HK-2 (cell line): Measurements from ENCODE around the gene GGCT.

ENCODE experiments used
- DNase-seq: peaks from one replicate; pipeline ENCODE4 v3.0.0-alpha.2; 2018; ENCODE audit not compliant: unreplicated experiment

The GGCT gene

DNA sequence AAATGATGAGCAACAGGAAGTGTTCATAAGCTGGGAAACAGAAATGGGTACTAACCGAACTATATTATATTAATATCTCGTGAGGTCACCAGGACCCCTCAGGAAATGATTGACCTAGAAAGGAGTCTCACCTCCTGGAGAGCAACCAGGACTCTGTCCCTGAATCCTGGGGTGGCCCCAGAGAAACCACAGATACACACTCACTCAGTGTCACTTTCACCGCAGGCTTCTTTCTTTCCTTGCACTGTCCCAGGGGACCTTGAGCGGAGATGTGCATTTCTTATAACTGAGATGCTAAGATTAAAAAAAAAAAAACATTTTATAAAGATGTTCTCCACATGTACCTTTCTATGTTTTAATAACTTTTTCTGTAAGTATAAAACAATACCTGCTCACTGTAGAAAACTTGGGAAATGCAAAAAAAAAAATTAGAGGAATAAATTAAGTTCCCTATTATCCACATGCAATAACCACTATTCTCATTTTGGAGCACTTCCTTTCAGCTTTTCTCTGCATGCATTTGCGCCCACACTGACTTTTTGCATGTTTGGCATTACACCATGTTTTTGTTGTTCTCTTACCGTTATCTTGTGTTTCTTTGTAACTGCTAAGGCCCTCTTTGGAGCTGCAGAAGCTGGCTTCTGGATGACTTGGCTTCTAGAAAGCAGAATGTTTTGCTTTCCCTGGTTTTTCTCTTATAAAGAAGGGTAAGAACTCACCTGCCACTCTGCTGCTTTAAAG lies 41.1 kb downstream of the GGCT start:
- no peak for DNase-seq

DNA sequence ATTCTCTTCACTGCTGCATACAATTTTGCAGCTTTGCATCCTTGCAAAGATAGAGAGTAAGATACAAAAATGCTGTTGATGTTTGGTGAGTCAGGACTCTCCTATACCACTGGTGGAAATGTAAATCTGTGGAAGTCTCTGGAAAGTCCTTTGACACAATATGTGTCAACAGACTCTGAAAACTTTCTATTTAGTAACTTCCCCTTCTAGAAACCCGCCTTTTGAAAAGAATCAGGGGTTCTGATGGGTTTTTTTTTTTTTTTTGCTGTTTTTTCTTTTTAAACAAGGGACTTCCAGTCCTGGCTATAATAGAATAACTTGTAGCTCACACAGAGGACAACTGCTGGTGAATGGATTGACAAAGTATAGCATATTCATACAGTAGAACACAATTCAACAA lies 42.5 kb downstream of the GGCT start:
- no peak for DNase-seq

DNA sequence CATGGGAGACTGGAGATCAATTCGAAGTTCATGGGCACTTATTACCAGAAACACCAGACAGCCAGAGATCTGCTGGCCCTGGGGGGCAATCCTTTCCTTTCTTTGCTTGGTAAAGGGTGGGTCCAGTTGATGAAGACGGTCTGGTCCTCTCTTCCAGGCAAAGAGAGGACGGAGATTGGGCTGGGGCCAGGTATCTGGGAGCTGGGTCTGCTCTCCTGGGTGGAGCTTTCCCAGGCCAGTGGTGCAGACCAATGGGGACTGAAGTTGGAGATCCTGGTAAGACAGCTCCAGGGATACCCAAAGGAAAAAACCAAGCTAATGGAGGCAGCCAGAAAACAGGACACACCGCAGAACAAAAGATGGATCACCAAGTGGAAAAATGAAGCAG lies 44.4 kb downstream of the GGCT start:
- no peak for DNase-seq

DNA sequence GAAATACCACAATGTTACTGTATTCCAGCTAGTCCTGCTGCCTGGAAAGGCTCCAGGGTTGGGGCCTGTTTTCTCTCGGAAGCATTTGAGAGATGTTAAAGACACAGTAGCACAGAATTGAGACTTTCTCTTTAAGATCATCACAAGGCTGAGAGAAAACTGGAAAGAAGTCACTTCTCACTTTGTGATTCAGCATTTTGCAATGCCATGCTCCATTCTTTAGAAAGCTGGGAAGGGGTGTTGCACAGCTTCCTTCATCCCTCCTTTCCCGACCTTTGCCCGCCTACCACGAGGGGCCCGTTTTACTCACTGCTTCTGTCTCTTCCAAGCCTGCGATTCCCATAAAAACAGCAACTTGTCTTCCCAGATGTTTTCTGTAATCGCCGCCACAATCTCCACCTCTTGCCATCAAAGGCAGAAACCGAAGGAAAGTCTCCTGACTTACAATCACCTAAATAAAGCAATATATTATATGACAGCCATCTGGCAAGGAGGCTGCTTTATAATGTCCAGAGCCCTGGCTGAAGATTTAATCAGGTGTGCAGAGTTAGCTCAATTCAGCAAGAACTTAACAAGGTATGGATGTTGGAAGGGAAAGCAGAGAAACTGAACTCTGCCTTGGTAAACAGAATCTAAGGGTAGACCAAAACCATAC lies 44.9 kb downstream of the GGCT start:
- peak; percentile 26 for DNase-seq

DNA sequence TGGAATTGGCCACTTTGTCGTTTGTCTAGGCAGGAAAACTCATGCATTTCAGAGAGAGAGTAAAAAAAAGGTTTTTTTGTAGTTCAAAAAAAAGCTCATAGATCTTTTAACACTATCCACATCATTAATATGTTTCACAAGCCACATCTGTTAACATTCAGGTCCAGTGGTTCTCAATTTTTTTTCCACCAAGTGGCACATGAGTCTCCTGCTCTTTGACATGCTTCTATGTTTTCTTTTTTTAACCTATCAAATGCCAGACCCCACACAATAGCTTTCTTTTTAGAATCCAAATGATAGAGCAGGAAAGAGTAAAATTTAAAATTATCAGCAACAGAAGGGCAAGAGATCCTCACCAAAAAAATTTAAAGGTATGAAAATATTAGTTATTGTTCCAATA lies 46.3 kb downstream of the GGCT start:
- no peak for DNase-seq

DNA sequence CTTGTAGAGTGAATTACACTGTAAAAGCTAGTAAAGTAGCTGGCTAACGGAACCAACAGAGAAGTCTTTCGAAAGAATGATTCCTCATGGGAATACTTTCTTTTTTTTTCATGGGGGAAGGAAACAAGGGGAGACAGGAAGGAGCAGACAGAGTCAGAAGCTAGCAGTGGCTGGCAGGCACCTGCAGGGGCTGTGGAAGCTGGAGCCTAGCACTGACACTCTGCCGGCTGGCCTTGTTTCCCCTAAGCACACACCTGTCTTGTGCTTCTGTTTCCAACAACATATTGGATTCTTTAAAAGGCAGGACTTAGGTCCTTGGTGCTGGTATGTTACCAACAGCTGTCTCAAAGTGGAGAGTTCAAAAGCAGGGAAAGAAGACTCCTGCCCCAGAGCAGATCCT lies 50.7 kb downstream of the GGCT start:
- no peak for DNase-seq

DNA sequence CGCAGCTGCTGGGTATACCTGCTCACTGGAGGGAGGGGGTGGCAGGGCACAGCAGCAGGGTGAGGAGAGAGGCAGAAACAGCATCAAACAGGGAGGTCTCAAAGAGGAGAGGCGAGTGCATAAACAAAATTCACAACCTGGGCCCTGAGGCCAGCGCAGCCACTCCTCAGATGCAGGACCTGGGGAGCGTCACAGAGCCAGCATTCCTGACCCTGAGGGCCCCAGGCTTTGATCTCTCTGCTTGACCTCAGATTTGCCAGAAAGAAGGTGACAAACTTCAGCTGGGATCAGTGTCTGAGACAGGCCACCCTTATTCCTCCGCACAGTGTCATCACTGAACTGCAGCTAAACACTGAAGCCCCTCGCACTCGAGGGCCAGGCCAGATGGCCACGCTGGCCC lies 51.6 kb downstream of the GGCT start:
- DNase-seq = no peak

DNA sequence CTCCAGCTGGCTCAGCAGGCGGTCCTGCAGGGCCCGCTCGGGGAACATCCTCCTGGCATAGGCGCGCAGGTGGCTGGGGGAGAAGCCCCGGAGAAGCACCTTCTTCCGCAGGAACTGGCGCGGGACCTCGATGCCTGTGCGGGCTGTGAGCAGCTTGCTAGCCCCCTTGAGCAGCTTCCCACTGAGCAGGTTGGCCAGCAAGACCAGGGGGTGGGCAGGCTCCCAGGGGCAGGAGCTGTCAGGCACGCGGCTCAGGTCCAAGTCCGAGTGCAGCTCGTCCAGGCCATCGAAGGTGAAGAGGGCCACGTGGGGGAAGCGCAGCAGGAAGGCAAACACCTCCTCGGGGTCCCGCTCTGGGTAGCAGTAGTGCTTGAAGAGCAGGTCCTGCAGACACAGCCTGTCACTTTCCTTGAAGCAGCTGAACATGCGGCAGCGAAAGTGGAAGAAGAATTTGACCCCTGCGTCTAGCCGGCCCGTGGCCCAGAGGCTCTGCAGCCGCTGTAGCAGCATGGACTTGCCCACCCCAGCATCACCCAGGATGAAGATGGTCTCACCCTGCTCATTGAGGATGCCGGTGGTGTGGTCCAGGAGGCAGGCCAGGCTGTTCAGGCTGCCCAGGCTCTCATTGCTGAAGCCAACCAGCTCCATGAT lies 52.2 kb downstream of the GGCT start:
- no peak for DNase-seq

DNA sequence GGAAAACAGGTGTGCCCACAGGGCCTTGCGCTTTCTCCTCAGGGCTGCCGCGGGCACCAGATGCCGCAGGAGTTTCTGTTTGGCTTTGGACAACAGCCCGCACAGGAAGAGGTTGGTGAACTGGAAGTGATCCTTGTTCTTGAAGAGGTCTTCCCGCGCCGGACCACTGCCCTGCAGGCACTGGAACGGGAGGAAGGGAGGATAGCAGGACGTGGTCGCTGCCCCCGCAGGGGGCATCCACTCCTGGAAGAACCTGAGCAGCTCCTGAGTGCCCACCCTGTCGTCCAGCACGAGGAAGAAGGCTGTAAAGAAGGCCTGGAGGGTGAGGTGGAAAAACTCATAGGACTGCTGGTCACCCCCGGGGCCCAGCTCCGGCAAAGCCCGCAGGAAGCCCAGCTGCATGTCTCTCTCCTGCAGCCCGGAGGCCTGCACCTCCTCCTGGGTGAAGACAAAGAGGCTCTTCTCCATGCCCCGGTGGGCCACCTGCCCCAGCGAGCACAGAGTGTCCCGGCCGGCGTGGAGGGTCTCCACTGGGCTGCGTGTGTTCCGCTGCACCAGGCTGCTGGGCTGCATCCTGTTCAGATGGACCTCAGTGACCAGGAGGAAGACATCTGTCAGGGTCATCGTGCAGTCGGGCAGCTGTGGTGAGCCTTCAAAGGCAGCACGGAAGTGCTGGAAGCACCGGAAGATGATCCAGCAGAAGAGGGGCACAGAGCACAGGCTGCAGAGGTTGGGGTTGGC lies 52.9 kb downstream of the GGCT start:
- DNase-seq = no peak

DNA sequence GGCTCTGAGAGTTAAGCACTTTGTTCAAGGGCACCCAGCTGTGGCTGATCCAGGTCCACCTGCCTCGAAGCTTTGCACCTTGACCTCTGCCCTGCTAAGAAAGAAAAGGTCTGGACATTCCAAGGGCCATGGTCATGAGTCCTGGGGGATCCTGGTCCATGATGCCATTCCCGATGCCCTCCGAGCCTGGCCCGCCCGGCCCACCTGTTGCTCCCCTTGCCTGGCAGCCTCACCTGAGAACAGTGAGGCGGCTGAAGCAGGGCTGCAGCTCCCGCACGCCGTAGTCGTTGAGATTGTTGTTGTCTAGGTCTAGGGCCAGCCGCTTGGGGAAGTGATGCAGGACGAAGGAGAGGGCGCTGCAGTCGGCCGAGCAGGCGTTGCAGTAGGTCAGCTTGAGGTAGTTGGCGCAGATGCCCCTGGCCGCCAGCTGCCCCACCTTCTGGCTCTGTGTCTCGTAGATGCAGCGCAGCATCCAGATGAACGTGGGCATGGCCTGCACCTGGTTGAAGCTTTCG lies 53.6 kb downstream of the GGCT start:
- no peak for DNase-seq

DNA sequence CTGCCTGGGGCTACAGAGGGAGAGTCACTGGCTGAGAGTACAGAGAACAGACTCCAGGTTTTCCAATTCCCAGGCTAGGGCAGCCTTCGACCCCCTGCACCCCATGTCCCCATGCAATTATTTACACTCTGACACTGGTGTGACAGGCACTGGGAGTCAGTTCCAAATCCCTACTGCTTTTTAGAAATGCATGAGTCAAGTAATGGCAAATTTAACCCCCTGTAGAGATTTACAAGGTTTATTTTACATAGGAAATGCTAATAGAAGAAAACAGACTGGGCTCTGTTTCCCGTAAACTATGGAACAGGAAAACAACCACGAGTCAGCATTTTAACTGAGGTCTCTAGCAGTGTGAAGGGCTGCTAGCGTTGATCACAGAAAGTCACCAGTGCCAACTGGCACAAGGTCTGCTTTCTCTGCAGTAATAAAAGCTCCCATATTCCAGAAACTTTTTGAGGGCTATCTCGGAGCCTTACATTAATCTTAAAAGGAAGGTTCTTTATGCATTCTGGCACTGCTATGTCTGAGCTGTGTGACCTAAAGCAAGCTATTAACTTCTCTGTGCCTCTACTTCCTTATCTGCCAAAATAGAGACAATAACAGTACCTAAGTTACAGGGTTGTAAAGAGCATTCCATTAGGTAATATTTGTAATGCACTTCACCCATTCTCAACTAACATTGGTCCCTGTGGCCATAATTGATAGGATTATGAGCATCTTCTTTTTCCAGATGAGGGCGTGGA lies 54.2 kb downstream of the GGCT start:
- DNase-seq = no peak

DNA sequence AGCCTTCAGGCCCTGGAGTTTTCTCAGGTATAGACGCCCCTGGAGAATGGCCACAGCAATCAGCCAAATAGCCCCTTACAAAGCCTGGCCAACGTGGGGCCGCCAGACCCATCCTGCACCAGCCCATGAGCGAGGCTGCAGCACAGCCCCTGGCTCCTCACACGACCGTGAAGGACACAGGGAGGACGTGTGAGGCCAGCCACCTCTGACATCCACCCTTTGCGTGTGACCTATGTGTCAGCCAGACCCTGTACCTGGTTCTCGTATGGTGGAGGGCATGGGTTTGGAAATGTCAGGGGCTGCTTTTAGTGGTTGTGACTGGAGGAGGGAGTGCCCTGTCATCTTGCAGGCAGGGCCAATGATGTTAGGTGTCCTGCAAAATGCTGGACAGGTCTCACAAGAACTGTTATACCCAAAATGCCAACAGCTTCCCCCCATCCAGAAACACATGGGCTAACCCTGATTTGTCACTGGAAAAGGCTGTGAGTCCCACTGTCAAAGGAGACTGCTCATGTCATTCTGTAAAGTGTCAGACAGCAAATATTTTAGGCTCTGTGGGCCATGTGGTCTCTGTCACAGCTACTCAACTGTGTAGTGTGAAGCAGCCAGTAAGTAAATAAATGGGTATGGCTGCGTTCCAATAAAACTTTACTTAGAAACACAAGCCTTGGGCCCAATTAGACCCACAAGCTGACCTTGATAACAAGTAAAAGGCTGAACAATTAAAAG lies 56.0 kb downstream of the GGCT start:
- DNase-seq = no peak

DNA sequence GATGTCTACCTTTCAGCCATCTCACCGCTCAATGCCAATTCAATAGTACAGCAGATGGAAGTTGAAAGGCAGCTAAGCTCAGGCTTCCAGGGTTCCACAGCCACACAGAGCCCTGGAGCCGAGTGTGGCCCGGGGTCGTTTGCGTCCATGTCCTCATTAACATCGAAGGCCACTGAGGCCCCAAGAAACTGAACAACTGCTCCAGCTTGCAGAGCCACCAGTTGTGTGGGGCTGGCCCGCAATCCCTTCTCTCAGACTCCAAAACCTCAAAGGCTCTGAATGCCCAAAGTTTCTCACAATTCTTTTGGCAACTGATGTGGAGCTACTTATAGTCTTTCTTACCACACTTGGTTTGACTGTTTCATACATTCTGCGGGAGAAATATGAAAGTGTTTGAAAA lies 57.2 kb downstream of the GGCT start:
- no peak for DNase-seq
